Neural cell (in vitro differentiated cells): ENCODE measurements around the gene C17orf75. TPM values are rescaled to one million over a fixed set of nuclear protein-coding genes. Genes with fewer than 3 reads are reported as not detected.
"Not testable (repeated sequence)": the region's sequence is repeated elsewhere in the genome, so short reads cannot be mapped to it uniquely, and the experiment has no call there.

ENCODE experiments used
- H2AFZ ChIP-seq: fragments of 200-600, 300-800 bp; sonication (generic), shearing (Covaris generic); 2 replicates; pipeline ENCODE4 v1.6.0; 2014; ENCODE audit warnings: low read depth, mild to moderate bottlenecking, antibody characterized with exemption, low read length, moderate library complexity
- H3F3A ChIP-seq: fragments of 200-600 bp; shearing (Covaris generic); 2 replicates; pipeline ENCODE4 v1.6.1; 2016; ENCODE audit warnings: mild to moderate bottlenecking, moderate library complexity, mixed read lengths, antibody characterized with exemption, low read length; ENCODE audit not compliant: insufficient read depth, poor library complexity, severe bottlenecking
- H3K27ac ChIP-seq: fragments of 200-600, 300-800 bp; sonication (generic), shearing (Covaris generic); 2 replicates; pipeline ENCODE4 v1.5.1; 2014; ENCODE audit warnings: mild to moderate bottlenecking, low read length, moderate library complexity
- H3K27me3 ChIP-seq: fragments of 300-800, 200-600 bp; sonication (generic), shearing (Covaris generic); 2 replicates; pipeline ENCODE4 v1.6.0; 2014; ENCODE audit warnings: mild to moderate bottlenecking, low read depth, low read length, moderate library complexity; ENCODE audit not compliant: insufficient read depth
- H3K36me3 ChIP-seq: fragments of 300-800, 200-600 bp; sonication (generic), shearing (Covaris generic); 2 replicates; pipeline ENCODE4 v1.5.1; 2014; ENCODE audit warnings: mild to moderate bottlenecking, antibody characterized with exemption, low read length, moderate library complexity; ENCODE audit not compliant: insufficient read depth
- H3K4me2 ChIP-seq: fragments of 300-800, 200-600 bp; sonication (generic), shearing (Covaris generic); 2 replicates; pipeline ENCODE4 v1.6.0; 2014; ENCODE audit warnings: mild to moderate bottlenecking, low read length
- H3K4me3 ChIP-seq: fragments of 300-800, 200-600 bp; sonication (generic), shearing (Covaris generic); 2 replicates; pipeline ENCODE4 v1.5.1; 2014; ENCODE audit warnings: mild to moderate bottlenecking, low read length, moderate library complexity
- H3K79me2 ChIP-seq: fragments of 200-600 bp; shearing (Covaris generic); replicated peaks from 2 replicates; pipeline ENCODE4 v1.6.0; 2014; ENCODE audit warnings: mild to moderate bottlenecking, low read length, moderate library complexity; ENCODE audit not compliant: insufficient read depth
- H3K9ac ChIP-seq: fragments of 300-800, 200-600 bp; sonication (generic), shearing (Covaris generic); 2 replicates; pipeline ENCODE4 v1.6.1; 2016; ENCODE audit warnings: mild to moderate bottlenecking, low read length, mixed read lengths
- H3K9me2 ChIP-seq: fragments of 200-600 bp; shearing (Covaris generic); 2 replicates; pipeline ENCODE4 v1.6.1; 2016; ENCODE audit warnings: mild to moderate bottlenecking, low read length, mixed read lengths; ENCODE audit not compliant: insufficient read depth
- H3K9me3 ChIP-seq: fragments of 200-600, 300-800 bp; sonication (generic), shearing (Covaris generic); 2 replicates; pipeline ENCODE4 v1.6.1; 2016; ENCODE audit warnings: mild to moderate bottlenecking, mixed run types, low read length, moderate library complexity, mixed read lengths
- H4K20me1 ChIP-seq: fragments of 200-600 bp; shearing (Covaris generic); 2 replicates; pipeline ENCODE4 v1.6.1; 2016; ENCODE audit warnings: mild to moderate bottlenecking, mixed run types; ENCODE audit not compliant: insufficient read depth
- CTCF ChIP-seq: fragments of 450-650 bp; IDR thresholded peaks from 2 replicates; pipeline ENCODE4 v1.5.1; 2014; ENCODE audit warnings: antibody characterized with exemption, mild to moderate bottlenecking, moderate library complexity; ENCODE audit not compliant: poor library complexity, severe bottlenecking
- EP300 ChIP-seq: fragments of 450-650 bp; conservative IDR thresholded peaks from 2 replicates; pipeline ENCODE4 v1.6.1; 2014; ENCODE audit warnings: antibody characterized with exemption, mild to moderate bottlenecking, moderate library complexity; ENCODE audit not compliant: poor library complexity, severe bottlenecking
- EZH2 ChIP-seq: fragments of 200-600, 300-800 bp; shearing (Covaris generic), sonication (generic); IDR thresholded peaks from 2 replicates; pipeline ENCODE4 v1.6.1; 2014; ENCODE audit warnings: antibody characterized with exemption, low read length, borderline replicate concordance, mild to moderate bottlenecking; ENCODE audit not compliant: insufficient read depth, poor library complexity, severe bottlenecking
- MXI1 ChIP-seq: fragments of 450-650 bp; conservative IDR thresholded peaks from 2 replicates; pipeline ENCODE4 v1.6.1; 2014; ENCODE audit warnings: antibody characterized with exemption, mild to moderate bottlenecking; ENCODE audit not compliant: poor library complexity, severe bottlenecking
- POLR2AphosphoS5 ChIP-seq: IDR thresholded peaks from 2 replicates; pipeline ENCODE4 v1.6.1; 2012
- RAD21 ChIP-seq: fragments of 450-650 bp; conservative IDR thresholded peaks from 2 replicates; pipeline ENCODE4 v1.6.1; 2014; ENCODE audit warnings: antibody characterized with exemption, mild to moderate bottlenecking, moderate library complexity
- REST ChIP-seq: IDR thresholded peaks from 2 replicates; pipeline ENCODE4 v1.6.1; 2012; ENCODE audit warnings: borderline replicate concordance
- SMC3 ChIP-seq: fragments of 450-650 bp; conservative IDR thresholded peaks from 2 replicates; pipeline ENCODE4 v1.6.1; 2014; ENCODE audit warnings: antibody characterized with exemption, mild to moderate bottlenecking, moderate library complexity; ENCODE audit not compliant: poor library complexity
- TAF1 ChIP-seq: IDR thresholded peaks from 2 replicates; pipeline ENCODE4 v1.6.1; 2012; ENCODE audit warnings: low read depth
- polyA plus RNA-seq: library from polyadenylated mRNA; depleted of rRNA; stranded (reverse); fragments of >200 nt; gene quantifications from 2 replicates; pipeline ENCODE4 v1.2.3, GENCODE V29; 2014

C17orf75 gene
- polyA plus RNA-seq, 1 donor from 2014 or later: 77.0 TPM

GRCh38 chr17:32317353-32317752, 24.6 kb downstream of the C17orf75 start:
- no peaks in the 10 kb centered on the region for H3F3A ChIP-seq
- no peak overlapping the region for H2AFZ ChIP-seq
- H3K36me3 ChIP-seq: no peaks in the 10 kb centered on the region
- H3K4me3 ChIP-seq: no peak overlapping the region
- H3K79me2 ChIP-seq: no peaks in the 10 kb centered on the region
- no peak overlapping the region for H3K9ac ChIP-seq
- H3K4me2 ChIP-seq: no peak overlapping the region
- no peak for TF ChIP-seq REST
- no peak for TF ChIP-seq EZH2
- no peak for TF ChIP-seq POLR2AphosphoS5
- TF ChIP-seq MXI1: no peak
- TF ChIP-seq EP300: no peak
- TF ChIP-seq TAF1: no peak
- no peak for TF ChIP-seq CTCF
- TF ChIP-seq RAD21: no peak
- TF ChIP-seq SMC3: no peak
- no peaks in the 10 kb centered on the region for H3K27me3 ChIP-seq
- no peaks in the 10 kb centered on the region for H3K9me2 ChIP-seq
- H3K27ac ChIP-seq: no peak overlapping the region
- no peaks in the 10 kb centered on the region for H3K9me3 ChIP-seq
- H4K20me1 ChIP-seq: no peaks in the 10 kb centered on the region

GRCh38 chr17:32316653-32317052, 25.3 kb downstream of the C17orf75 start:
- H3K4me3 ChIP-seq, H3K4me2 ChIP-seq, H4K20me1 ChIP-seq, H3K9ac ChIP-seq, H3K27ac ChIP-seq, H3K9me2 ChIP-seq, H2AFZ ChIP-seq, H3K79me2 ChIP-seq, H3K27me3 ChIP-seq, H3F3A ChIP-seq, H3K36me3 ChIP-seq, H3K9me3 ChIP-seq: not testable (repeated sequence)

GRCh38 chr17:32315171-32315570, 26.8 kb downstream of the C17orf75 start:
- Histone ChIP-seq H3K27me3 (no peaks in the 10 kb centered on the region), H3K79me2 (no peaks in the 10 kb centered on the region), H3K4me2 (no peak overlapping the region), H3K9me2 (no peaks in the 10 kb centered on the region), H3K27ac (no peak overlapping the region), H3K9ac (no peak overlapping the region), H3K4me3 (no peak overlapping the region), H3K9me3 (no peaks in the 10 kb centered on the region), H4K20me1 (no peaks in the 10 kb centered on the region), H2AFZ (no peak overlapping the region), H3F3A (no peaks in the 10 kb centered on the region), H3K36me3 (no peaks in the 10 kb centered on the region)
- TF ChIP-seq EZH2: no peak
- TF ChIP-seq RAD21: no peak
- no peak for TF ChIP-seq SMC3
- TF ChIP-seq MXI1: no peak
- TF ChIP-seq TAF1: no peak
- no peak for TF ChIP-seq EP300
- TF ChIP-seq POLR2AphosphoS5: no peak
- TF ChIP-seq REST: no peak
- TF ChIP-seq CTCF: no peak
